Left ventricle myocardium inferior (tissue), 1 donor: ENCODE data around the gene TNIP1. TPM values are rescaled to one million over a fixed set of nuclear protein-coding genes. Genes with fewer than 3 reads are reported as not detected.

Experiments used
- DNase-seq: peaks from one replicate; pipeline ENCODE4 v3.0.0-alpha.2; 2020
- H3K27ac ChIP-seq: fragments of 200-600 bp; replicated peaks from 2 replicates; pipeline ENCODE4 v1.8.0; 2021
- H3K27me3 ChIP-seq: fragments of 200-600 bp; 2 replicates; pipeline ENCODE4 v1.8.0; 2021; ENCODE audit warnings: low read depth
- H3K36me3 ChIP-seq: fragments of 200-600 bp; 2 replicates; pipeline ENCODE4 v1.8.0; 2021
- H3K4me1 ChIP-seq: fragments of 200-600 bp; 2 replicates; pipeline ENCODE4 v1.8.0; 2021
- H3K4me3 ChIP-seq: fragments of 200-600 bp; 2 replicates; pipeline ENCODE4 v1.8.0; 2021; ENCODE audit warnings: mild to moderate bottlenecking, moderate library complexity
- H3K9me3 ChIP-seq: fragments of 200-600 bp; replicated peaks from 2 replicates; pipeline ENCODE4 v1.8.0; 2021
- intact Hi-C: fragments of 100-400 bp; cut with micrococcal nuclease; formaldehyde crosslinking; loops from one replicate; pipeline ENCODE4 v1.11.0; 2022
- total RNA-seq: library from RNA; stranded (reverse); fragmentation: NEBNext Ultra II Directional; extraction: Animal tissue kit (Norgen Biotek cat#: 25700); gene quantifications from one replicate; pipeline ENCODE4 v1.2.1, GENCODE V29; 2021
- TF ChIP-seq, protein P1 (sequence below): fragments of 200-600 bp; IDR thresholded peaks from 2 replicates; pipeline ENCODE4 v1.8.0; 2021; ENCODE audit warnings: antibody characterized with exemption, mild to moderate bottlenecking, borderline replicate concordance
- donor health status: DM: no; HTN: yes; CAD: no; lungs with severe emphysema.

The TNIP1 gene
- total RNA-seq, 1 donor from 2014 or later: 131 TPM

DNA sequence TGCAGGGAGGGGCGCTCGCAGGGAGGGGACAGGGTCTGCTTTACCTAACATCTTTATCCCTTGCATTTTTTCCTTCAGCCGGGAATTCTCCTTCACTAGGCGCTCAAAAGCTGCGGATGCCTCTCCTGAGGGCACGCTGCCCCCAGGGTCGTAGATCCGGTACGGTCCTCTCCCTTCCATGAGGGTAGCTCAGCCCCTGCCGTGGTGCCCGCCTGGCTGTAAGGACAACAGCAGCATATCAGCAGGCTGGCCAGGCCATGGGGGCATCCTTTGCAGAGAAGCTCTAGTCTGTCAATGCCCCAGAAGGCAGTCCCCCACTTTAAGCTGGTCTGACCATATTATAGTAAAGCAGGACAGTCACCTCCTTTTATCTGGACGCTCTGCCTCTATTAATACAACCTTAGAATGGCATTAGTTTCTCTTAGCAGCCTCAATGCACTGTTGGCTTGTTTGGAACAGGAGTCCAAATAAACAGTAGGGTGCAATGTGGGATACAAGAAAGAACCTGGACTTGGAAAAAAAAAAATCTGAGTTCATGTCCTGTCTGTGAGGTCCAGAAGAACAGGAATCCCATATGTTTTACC is 15.8 kb downstream of the TNIP1 start:
- DNase-seq: no peak
- intact Hi-C loops: no loop called here
- Histone ChIP-seq H3K36me3 (peaks cover 27% of the 10 kb centered on the region), H3K4me3 (no peak overlapping the region), H3K9me3 (no peaks in the 10 kb centered on the region), H3K27me3 (no peaks in the 10 kb centered on the region), H3K4me1 (peaks cover 100% of the 10 kb centered on the region), H3K27ac (peak overlapping the region; percentile 93)
- TF ChIP-seq, protein P1, sequence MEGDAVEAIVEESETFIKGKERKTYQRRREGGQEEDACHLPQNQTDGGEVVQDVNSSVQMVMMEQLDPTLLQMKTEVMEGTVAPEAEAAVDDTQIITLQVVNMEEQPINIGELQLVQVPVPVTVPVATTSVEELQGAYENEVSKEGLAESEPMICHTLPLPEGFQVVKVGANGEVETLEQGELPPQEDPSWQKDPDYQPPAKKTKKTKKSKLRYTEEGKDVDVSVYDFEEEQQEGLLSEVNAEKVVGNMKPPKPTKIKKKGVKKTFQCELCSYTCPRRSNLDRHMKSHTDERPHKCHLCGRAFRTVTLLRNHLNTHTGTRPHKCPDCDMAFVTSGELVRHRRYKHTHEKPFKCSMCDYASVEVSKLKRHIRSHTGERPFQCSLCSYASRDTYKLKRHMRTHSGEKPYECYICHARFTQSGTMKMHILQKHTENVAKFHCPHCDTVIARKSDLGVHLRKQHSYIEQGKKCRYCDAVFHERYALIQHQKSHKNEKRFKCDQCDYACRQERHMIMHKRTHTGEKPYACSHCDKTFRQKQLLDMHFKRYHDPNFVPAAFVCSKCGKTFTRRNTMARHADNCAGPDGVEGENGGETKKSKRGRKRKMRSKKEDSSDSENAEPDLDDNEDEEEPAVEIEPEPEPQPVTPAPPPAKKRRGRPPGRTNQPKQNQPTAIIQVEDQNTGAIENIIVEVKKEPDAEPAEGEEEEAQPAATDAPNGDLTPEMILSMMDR: no peak

DNA sequence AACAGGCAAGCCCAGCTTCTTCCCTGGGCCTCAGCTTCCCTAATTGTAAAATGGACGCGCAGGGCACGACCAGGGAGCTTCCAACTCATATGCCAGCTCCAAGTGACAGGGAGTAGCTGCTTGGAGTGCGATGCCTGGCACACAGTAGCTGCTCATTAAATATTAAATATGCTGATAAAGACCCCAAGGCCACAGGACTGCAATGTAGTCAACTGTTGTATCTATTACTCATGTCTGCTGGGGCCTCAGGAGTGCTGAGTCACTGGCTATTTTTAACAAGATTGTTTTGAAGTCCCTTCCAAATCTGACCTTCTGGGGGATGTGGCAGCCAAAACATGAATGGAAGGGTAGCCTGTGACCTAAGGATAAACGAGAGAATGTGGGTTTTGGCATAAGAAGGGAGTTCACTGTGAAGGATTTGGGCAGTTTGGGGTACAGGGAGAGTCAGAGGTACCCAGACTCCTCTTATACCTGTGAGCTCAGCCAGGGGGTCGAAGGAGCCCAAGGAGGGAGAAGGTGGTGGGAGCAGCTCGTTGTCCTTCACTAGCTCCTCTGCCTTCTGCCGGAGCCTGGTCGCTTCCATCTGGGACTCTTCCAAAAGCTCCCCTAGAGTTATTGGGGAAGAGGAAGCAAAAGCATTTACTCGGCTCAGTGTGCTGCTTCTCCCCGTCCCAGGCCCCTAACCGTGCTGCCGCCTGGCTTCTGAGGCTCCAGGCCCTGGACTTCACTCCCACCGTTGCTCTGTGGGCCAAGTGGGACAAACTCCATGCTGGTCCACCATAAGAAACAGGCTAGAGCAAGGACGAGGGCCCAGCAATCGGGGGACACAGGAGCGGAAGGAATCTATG is 17.5 kb downstream of the TNIP1 start:
- H3K36me3 ChIP-seq: peaks cover 41% of the 10 kb centered on the region
- H3K27ac ChIP-seq: peak overlapping the region; percentile 93
- H3K4me3 ChIP-seq: peak overlapping the region; percentile 9
- H3K9me3 ChIP-seq: no peaks in the 10 kb centered on the region
- TF ChIP-seq, protein P1: no peak
- intact Hi-C loops: no loop called here
- H3K4me1 ChIP-seq: peaks cover 99% of the 10 kb centered on the region
- no peaks in the 10 kb centered on the region for H3K27me3 ChIP-seq
- DNase-seq: no peak

DNA sequence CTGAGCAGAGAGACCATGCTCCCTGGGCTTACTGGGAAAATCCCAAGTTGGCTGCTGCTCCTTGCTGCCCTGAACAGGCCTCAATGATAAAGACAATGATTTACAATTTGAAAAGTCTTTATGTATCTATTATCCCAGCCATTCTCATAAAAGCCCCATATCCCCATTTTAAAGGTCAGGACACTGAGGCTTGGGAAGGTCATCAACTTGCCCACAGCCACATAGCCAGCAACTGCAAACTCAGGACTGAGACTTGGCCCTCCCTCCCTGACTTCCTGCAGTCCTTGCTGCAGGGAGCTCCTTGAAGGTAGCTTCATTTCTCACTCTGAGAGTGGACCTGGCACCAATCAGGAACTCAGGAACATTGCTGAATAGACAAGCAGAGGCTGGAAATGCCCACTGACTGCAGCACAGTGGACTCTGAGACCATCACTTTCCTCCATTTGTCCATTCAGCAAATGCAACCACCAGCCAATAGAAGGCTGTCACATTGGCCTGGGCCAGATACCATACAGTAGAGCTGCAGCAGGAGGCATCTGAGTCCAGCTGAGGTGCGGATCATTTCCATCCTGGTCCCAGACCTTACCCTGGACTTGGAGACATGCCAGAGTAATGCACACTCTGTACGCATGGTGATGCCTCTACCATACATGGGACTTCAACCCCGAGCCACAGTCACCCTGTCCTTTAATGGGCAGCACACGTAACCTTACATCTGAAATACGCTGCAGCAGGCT is 18.3 kb downstream of the TNIP1 start:
- intact Hi-C loops: no loop called here
- H3K4me1 ChIP-seq: peaks cover 97% of the 10 kb centered on the region

DNA sequence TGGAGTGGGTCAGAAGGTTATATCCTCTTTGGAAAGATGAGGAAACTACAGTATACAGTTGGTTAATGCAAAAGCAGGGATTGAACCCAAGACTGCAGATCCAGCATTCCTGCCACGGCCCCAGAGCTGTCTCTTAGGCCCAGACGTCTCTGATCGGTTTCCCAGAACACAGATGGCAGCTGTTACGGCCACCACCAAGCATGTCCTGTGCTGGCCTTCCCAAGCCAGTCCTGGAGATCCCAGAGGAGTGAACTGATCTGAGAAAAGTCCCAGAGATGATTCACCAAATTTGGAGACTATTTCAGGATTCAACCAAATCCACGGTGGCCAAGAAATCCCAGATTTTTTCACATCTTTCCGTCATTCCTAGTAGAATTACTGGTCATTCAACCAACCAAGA is 20.1 kb downstream of the TNIP1 start:
- peak overlapping the region; percentile 93 for H3K27ac ChIP-seq
- DNase-seq: no peak
- intact Hi-C loops: no loop called here
- no peaks in the 10 kb centered on the region for H3K9me3 ChIP-seq
- no peaks in the 10 kb centered on the region for H3K27me3 ChIP-seq
- no peak overlapping the region for H3K4me3 ChIP-seq
- TF ChIP-seq, protein P1: no peak
- peaks cover 87% of the 10 kb centered on the region for H3K4me1 ChIP-seq
- H3K36me3 ChIP-seq: peaks cover 66% of the 10 kb centered on the region

More for the DNA sequence above, 18.3 kb downstream of the TNIP1 start:
- no peaks in the 10 kb centered on the region for H3K27me3 ChIP-seq
- TF ChIP-seq, protein P1: no peak
- no peak overlapping the region for H3K4me3 ChIP-seq
- DNase-seq: no peak
- peak overlapping the region; percentile 93 for H3K27ac ChIP-seq
- peaks cover 49% of the 10 kb centered on the region for H3K36me3 ChIP-seq
- no peaks in the 10 kb centered on the region for H3K9me3 ChIP-seq

DNA sequence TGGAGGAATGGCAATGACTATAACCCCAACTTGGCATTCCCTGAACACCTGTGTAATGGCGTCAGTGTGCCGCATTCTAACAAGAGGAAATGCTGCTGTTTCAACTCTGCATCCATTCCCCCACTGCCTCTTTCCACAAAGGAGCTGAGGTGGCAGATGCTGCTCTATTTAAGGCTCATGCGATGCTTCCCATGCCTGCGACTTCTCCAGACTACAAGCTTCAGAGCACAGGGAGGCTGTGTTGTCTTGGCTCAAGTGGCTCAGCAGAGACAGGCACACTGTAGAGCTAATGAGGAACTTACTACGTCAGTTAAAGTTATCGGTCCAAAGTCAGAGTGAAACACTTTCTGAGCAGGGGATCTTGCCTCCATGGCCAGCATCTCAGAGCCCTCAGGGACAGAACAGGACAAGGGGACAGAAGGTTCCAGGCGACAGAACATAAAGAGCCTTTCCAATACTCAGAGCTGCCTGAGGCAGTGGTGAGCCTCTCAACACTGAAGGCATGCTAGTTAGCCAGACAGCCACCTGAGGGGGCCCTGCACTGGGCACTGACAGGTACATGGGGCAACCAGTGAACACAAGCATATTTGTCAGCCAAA is 21.8 kb downstream of the TNIP1 start:
- intact Hi-C loops: no loop called here
- Histone ChIP-seq H3K9me3 (no peaks in the 10 kb centered on the region), H3K4me1 (peaks cover 77% of the 10 kb centered on the region), H3K27ac (peak overlapping the region; percentile 93), H3K4me3 (no peak overlapping the region), H3K27me3 (no peaks in the 10 kb centered on the region), H3K36me3 (peaks cover 84% of the 10 kb centered on the region)
- TF ChIP-seq, protein P1: peak; percentile 25
- no peak for DNase-seq
